Peyer's patch (tissue), 4 donors: ENCODE measurements around the gene RNF217. TPM values are rescaled to one million over a fixed set of nuclear protein-coding genes. Genes with fewer than 3 reads are reported as not detected.

Experiments
- DNase-seq, 3 donors: peaks; one replicate each; pipeline ENCODE4 v3.0.0-alpha.2; 2017 to 2019
- H3K27ac ChIP-seq, 4 donors: fragments of 200-600 bp; sonication (generic); one replicate each; pipeline ENCODE4 v1.5.1; 2016 to 2019
- H3K27me3 ChIP-seq, 2 donors: fragments of 200-600 bp; sonication (generic); one replicate each; pipeline ENCODE4 v1.5.1; 2019
- H3K36me3 ChIP-seq, 3 donors: fragments of 200-600 bp; sonication (generic); one replicate each; pipeline ENCODE4 v1.5.1; 2016 to 2019
- H3K4me1 ChIP-seq, 4 donors: fragments of 200-600 bp; sonication (generic); one replicate each; pipeline ENCODE4 v1.5.1; 2016 to 2019
- H3K4me3 ChIP-seq, 4 donors: fragments of 200-600 bp; sonication (generic); 1 replicate in 3 of 4; 2 replicates in 1 of 4; pipeline ENCODE4 v1.5.1; 2016 to 2019; ENCODE audit warnings: mild to moderate bottlenecking in 1 of 4
- H3K9me3 ChIP-seq, 4 donors: fragments of 200-600 bp; sonication (generic); one replicate each; pipeline ENCODE4 v1.5.1; 2016 to 2019; ENCODE audit warnings: mild to moderate bottlenecking in 1 of 4
- POLR2A ChIP-seq, 2 donors: fragments of 450-650 bp; IDR thresholded peaks; one replicate each; pipeline ENCODE4 v1.5.1; 2017; ENCODE audit warnings: antibody characterized with exemption in 2 of 2, mild to moderate bottlenecking in 2 of 2, moderate library complexity in 2 of 2
- total RNA-seq, 4 donors: library from RNA; depleted of rRNA; stranded (reverse); fragments of >200 nt; gene quantifications; one replicate each; pipeline ENCODE4 v1.1.0, GENCODE V29; 2016
- TF ChIP-seq, protein P1 (sequence below), 6 experiments: fragments of 450-650 bp in 4 of 6; fragments of 200-600 bp in 2 of 6; sonication (generic) in 1 of 6; IDR thresholded peaks; one replicate each; pipeline ENCODE4 v1.5.1; 2017 to 2019; ENCODE audit warnings: antibody characterized with exemption in 6 of 6, mild to moderate bottlenecking in 3 of 6, moderate library complexity in 1 of 6

RNF217 gene
- total RNA-seq, 4 donors from 2014 or later, result 7.4 to 60.1 (median 23.5) TPM

- no peaks in the 10 kb centered on the region for H3K4me1 ChIP-seq
- no peaks in the 10 kb centered on the region for H3K36me3 ChIP-seq
- no peak overlapping the region for H3K27ac ChIP-seq
- no peaks in the 10 kb centered on the region for H3K27me3 ChIP-seq
- DNase-seq, result no peak
- H3K9me3 ChIP-seq, result no peaks in the 10 kb centered on the region
- no peak overlapping the region for H3K4me3 ChIP-seq
- TF ChIP-seq, protein P1, sequence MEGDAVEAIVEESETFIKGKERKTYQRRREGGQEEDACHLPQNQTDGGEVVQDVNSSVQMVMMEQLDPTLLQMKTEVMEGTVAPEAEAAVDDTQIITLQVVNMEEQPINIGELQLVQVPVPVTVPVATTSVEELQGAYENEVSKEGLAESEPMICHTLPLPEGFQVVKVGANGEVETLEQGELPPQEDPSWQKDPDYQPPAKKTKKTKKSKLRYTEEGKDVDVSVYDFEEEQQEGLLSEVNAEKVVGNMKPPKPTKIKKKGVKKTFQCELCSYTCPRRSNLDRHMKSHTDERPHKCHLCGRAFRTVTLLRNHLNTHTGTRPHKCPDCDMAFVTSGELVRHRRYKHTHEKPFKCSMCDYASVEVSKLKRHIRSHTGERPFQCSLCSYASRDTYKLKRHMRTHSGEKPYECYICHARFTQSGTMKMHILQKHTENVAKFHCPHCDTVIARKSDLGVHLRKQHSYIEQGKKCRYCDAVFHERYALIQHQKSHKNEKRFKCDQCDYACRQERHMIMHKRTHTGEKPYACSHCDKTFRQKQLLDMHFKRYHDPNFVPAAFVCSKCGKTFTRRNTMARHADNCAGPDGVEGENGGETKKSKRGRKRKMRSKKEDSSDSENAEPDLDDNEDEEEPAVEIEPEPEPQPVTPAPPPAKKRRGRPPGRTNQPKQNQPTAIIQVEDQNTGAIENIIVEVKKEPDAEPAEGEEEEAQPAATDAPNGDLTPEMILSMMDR (IDR thresholded peaks at IDR 0.05), result no peak
- TF ChIP-seq POLR2A (IDR thresholded peaks at IDR 0.05), result no peak
These were observed 25.1 kb downstream of the RNF217 start for GRCh38 chr6:124987291-124987690.

- TF ChIP-seq POLR2A (IDR thresholded peaks at IDR 0.05), result no peak
- TF ChIP-seq, protein P1 (IDR thresholded peaks at IDR 0.05), result no peak
- no peak for DNase-seq
- no peaks in the 10 kb centered on the region for H3K4me1 ChIP-seq
- H3K36me3 ChIP-seq, result no peaks in the 10 kb centered on the region
- no peaks in the 10 kb centered on the region for H3K9me3 ChIP-seq
- H3K27ac ChIP-seq, result no peak overlapping the region
- H3K4me3 ChIP-seq, result no peak overlapping the region
- H3K27me3 ChIP-seq, result no peaks in the 10 kb centered on the region
These were observed 25.9 kb downstream of the RNF217 start for GRCh38 chr6:124987999-124988591.

DNA sequence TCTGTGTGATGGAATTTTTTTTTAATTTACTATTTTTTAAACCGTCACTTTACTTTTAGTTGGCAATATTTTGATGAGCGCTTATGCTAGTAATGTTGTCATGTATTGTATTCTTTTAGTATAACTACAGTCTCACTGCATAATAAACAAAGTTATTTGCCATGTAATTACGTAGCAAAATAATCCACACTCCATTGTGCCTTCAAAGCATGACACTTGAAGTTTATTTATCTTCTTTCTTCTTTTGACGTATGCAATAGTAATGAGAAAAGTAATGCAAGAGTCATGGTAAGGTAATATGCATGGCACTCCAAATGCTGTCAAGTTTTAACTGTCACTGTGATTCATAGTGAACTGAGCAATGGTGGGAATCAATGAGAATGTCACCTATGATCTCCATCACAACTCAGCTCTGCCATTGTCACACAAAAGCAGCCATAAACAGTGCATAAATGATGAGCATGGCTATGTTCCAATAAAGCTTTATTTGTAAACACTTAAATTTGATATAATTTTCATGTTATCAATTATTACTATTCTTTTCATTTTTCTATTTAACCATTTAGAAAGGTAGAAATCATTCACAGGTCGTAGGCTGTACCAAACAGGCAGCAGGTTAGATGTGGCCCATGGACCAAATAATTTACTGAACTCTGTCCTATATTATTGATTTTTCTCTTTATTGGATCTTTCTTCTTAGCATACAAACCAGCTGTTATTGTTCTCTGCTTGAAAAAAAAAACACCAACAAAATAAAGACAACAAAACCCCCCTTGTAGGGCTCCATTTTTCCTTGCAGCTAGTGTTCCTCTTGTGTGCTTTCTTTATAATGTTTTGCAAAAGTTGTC is 27.1 kb downstream of the RNF217 start:
- Histone ChIP-seq H3K4me3 (no peak overlapping the region), H3K27me3 (no peaks in the 10 kb centered on the region), H3K27ac (no peak overlapping the region), H3K36me3 (no peaks in the 10 kb centered on the region), H3K9me3 (no peaks in the 10 kb centered on the region), H3K4me1 (no peaks in the 10 kb centered on the region)
- DNase-seq, result no peak
- TF ChIP-seq, protein P1 (IDR thresholded peaks at IDR 0.05), result no peak
- TF ChIP-seq POLR2A (IDR thresholded peaks at IDR 0.05), result no peak

GRCh38 chr6:124990988-124991387 is 28.8 kb downstream of the RNF217 start:
- Histone ChIP-seq H3K9me3 (no peaks in the 10 kb centered on the region), H3K4me3 (no peak overlapping the region), H3K4me1 (no peaks in the 10 kb centered on the region), H3K27ac (no peak overlapping the region), H3K36me3 (no peaks in the 10 kb centered on the region), H3K27me3 (no peaks in the 10 kb centered on the region)
- TF ChIP-seq, protein P1 (IDR thresholded peaks at IDR 0.05), result no peak
- no peak for TF ChIP-seq POLR2A (IDR thresholded peaks at IDR 0.05)
- no peak for DNase-seq

GRCh38 chr6:124991764-124992295 is 29.6 kb downstream of the RNF217 start:
- H3K27ac ChIP-seq, result no peak overlapping the region

More at GRCh38 chr6:124991764-124992295, 29.6 kb downstream of the RNF217 start:
- H3K27me3 ChIP-seq, result no peaks in the 10 kb centered on the region
- H3K9me3 ChIP-seq, result no peaks in the 10 kb centered on the region
- TF ChIP-seq, protein P1 (IDR thresholded peaks at IDR 0.05), result no peak
- no peak for TF ChIP-seq POLR2A (IDR thresholded peaks at IDR 0.05)
- no peak overlapping the region for H3K4me3 ChIP-seq
- H3K4me1 ChIP-seq, result no peaks in the 10 kb centered on the region
- no peak for DNase-seq
- no peaks in the 10 kb centered on the region for H3K36me3 ChIP-seq
